ENCODE data around the gene TRIM65. TPM values are rescaled to one million over a fixed set of nuclear protein-coding genes. Genes with fewer than 3 reads are reported as not detected.

Gene TRIM65
- total and polyA plus RNA-seq, 10 of the 15 experiments (the other 5 are each of a cell fraction or from before 2014, with no cell fraction given) = 1.4 to 26.0 (median 10.8) TPM

DNA sequence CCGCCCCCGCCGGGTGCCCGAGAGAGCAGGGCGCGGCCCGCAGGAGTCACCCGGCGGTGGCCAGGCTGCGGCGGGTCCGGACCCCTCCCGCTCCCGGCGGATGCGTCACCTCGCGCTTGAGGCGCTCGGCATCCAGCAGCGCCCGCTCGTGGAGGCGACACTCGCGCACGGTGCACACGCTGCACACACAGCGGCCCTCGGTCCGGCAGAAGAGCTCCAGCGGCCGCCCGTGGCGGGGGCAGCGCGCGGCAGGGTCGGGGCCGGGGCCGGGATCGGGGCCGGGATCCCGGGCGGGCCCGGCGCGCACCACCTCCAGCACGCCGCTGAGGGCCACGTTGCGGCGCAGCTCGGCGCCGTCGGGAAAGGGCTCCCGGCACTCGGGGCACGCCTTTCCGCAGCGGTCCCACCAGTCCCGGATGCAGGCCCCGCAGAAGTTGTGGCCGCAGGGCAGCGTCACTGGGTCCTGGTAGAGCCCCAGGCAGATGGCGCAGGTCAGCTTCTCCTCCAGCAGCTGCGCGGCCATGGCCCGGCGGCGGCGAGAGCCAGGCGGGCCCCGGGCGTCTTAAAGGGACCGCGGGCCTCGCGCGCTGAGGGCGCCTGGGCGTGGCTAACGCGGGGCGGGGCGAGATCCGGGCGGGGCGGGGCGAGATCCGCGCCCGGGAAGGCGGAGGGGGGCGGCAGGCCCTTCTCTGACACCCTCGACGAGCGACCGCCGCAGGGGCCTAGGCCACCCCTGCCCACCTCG is at the start of gene TRIM65 (continued):
- TF ChIP-seq, protein P1, sequence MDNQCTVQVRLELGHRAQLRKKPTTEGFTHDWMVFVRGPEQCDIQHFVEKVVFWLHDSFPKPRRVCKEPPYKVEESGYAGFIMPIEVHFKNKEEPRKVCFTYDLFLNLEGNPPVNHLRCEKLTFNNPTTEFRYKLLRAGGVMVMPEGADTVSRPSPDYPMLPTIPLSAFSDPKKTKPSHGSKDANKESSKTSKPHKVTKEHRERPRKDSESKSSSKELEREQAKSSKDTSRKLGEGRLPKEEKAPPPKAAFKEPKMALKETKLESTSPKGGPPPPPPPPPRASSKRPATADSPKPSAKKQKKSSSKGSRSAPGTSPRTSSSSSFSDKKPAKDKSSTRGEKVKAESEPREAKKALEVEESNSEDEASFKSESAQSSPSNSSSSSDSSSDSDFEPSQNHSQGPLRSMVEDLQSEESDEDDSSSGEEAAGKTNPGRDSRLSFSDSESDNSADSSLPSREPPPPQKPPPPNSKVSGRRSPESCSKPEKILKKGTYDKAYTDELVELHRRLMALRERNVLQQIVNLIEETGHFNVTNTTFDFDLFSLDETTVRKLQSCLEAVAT (IDR thresholded peaks at IDR 0.05) = no peak

- in situ Hi-C loops (cut with MboI) = no loop called here
- no TSS peak for BruUV-seq (replicated peaks)
- WGBS (ENCODE audit: insufficient coverage, insufficient replicate concordance, low lambda C conversion rate, missing lambda C conversion rate) = 72% methylated on average over 2 of the region's 2 CpGs
Measured at GRCh38 chr17:75945211-75945610, 48.5 kb upstream of the TRIM65 start.

DNA sequence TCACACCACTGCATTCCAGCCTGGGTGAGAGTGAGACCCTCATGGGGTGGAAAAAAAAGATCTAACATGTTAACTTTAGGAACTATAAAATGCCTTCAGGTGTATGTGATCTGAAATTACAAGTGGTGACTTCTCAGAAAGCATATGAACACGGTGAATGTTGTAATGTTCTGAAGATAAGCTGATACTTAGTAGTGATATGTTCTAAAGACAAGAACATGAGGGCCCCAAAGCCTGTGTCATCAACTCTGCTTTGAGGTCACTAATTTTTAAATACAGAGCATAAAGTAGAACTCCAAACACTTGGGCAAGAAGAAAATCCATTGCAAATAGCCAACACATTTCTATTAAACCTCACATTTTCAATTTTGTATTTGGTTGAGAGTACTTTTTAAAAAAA is 46.7 kb upstream of the TRIM65 start:
- WGBS (ENCODE audit: insufficient coverage, insufficient replicate concordance, low lambda C conversion rate, missing lambda C conversion rate) = 94% methylated on average over 1 of the region's 1 CpG
- Histone ChIP-seq H3K27me3 (replicated peaks in 1 of 2; ENCODE audit: control insufficient read depth in 2 of 2, insufficient read depth in 2 of 2, low read length in 1 of 2) (no peaks in the 10 kb centered on the region), H3K4me1 (ENCODE audit: control insufficient read depth, insufficient read depth, low read length) (no peaks in the 10 kb centered on the region), H2AFZ (ENCODE audit: control insufficient read depth, low read depth, low read length) (no peak overlapping the region), H4K20me1 (ENCODE audit: control insufficient read depth, insufficient read depth) (no peaks in the 10 kb centered on the region), H3K27ac (ENCODE audit: control insufficient read depth, insufficient read depth) (no peak overlapping the region), H3K36me3 (ENCODE audit: control insufficient read depth in 2 of 2, insufficient read depth in 2 of 2, low read length in 1 of 2) (peaks cover 0 to 4% of the 10 kb centered on the region in 2 experiments; a peak in 1 of 4 replicates), H3K4me3 (no peak overlapping the region), H3K4me2 (ENCODE audit: control insufficient read depth, insufficient read depth) (no peak overlapping the region), H3K9ac (ENCODE audit: control insufficient read depth, insufficient read depth, low read length) (no peak overlapping the region), H3K79me2 (ENCODE audit: control insufficient read depth, insufficient read depth, low read length) (no peaks in the 10 kb centered on the region), H3K9me3 (replicated peaks; ENCODE audit: control insufficient read depth, insufficient read depth, low read length) (no peaks in the 10 kb centered on the region)
- ChIA-PET POLR2A (no interaction called here), RAD21 (ENCODE audit: unreplicated experiment) (no interaction called here), CTCF (interaction anchor here (0.7 to 2.1 kb wide), 2 partner anchors 22 to 71 kb away, joined by 3 to 11 read pairs; no protein-coding TSS in a partner anchor), SMC1A (ENCODE audit: uncharacterized antibody, unreplicated experiment) (no interaction called here)
- BruUV-seq (replicated peaks) = no TSS peak
- in situ Hi-C loops (cut with MboI) (no loop called here), intact Hi-C loops (cut with micrococcal nuclease; ENCODE audit: unreplicated experiment) (loop anchor here (5.0 kb wide), 1 partner anchor 54 kb away; no protein-coding TSS in a partner anchor)
- FAIRE-seq (no peak), DNase-seq (ENCODE audit: low read depth, low spot score) (no peak), ATAC-seq (no peak)
- TF ChIP-seq IKZF2 (IDR thresholded peaks at IDR 0.05) (no peak), TARDBP (IDR thresholded peaks at IDR 0.05; ENCODE audit: borderline replicate concordance) (no peak), KDM1A (IDR thresholded peaks at IDR 0.05; ENCODE audit: borderline replicate concordance) (no peak), ZBTB11 (CRISPR knock-in tag; IDR thresholded peaks at IDR 0.05) (no peak)
- TF ChIP-seq, protein P2, sequence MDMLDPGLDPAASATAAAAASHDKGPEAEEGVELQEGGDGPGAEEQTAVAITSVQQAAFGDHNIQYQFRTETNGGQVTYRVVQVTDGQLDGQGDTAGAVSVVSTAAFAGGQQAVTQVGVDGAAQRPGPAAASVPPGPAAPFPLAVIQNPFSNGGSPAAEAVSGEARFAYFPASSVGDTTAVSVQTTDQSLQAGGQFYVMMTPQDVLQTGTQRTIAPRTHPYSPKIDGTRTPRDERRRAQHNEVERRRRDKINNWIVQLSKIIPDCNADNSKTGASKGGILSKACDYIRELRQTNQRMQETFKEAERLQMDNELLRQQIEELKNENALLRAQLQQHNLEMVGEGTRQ (IDR thresholded peaks at IDR 0.05; ENCODE audit: borderline replicate concordance, low read depth, low read length) = no peak

More at GRCh38 chr17:75945211-75945610, 48.5 kb upstream of the TRIM65 start:
- no peaks in the 10 kb centered on the region for H3K9me3 ChIP-seq (replicated peaks; ENCODE audit: control insufficient read depth, insufficient read depth, low read length)
- ATAC-seq (no peak), DNase-seq (ENCODE audit: low read depth, low spot score) (no peak), FAIRE-seq (no peak)
- RAD21 ChIA-PET (ENCODE audit: unreplicated experiment) = no interaction called here
- SMC1A ChIA-PET (ENCODE audit: uncharacterized antibody, unreplicated experiment) = no interaction called here
- no peak overlapping the region for H3K4me2 ChIP-seq (ENCODE audit: control insufficient read depth, insufficient read depth)
- POLR2A ChIA-PET = no interaction called here
- peaks cover 0 to 7% of the 10 kb centered on the region in 2 experiments for H3K36me3 ChIP-seq (ENCODE audit: control insufficient read depth in 2 of 2, insufficient read depth in 2 of 2, low read length in 1 of 2)
- no peak overlapping the region for H3K27ac ChIP-seq (ENCODE audit: control insufficient read depth, insufficient read depth)
- no peak overlapping the region for H2AFZ ChIP-seq (ENCODE audit: control insufficient read depth, low read depth, low read length)
- H3K79me2 ChIP-seq (ENCODE audit: control insufficient read depth, insufficient read depth, low read length) = no peaks in the 10 kb centered on the region
- intact Hi-C loops (cut with micrococcal nuclease; ENCODE audit: unreplicated experiment) = no loop called here
- H3K27me3 ChIP-seq (replicated peaks in 1 of 2; ENCODE audit: control insufficient read depth in 2 of 2, insufficient read depth in 2 of 2, low read length in 1 of 2) = no peaks in the 10 kb centered on the region
- CTCF ChIA-PET = no interaction called here
- H3K9ac ChIP-seq (ENCODE audit: control insufficient read depth, insufficient read depth, low read length) = no peak overlapping the region
- H3K4me1 ChIP-seq (ENCODE audit: control insufficient read depth, insufficient read depth, low read length) = no peaks in the 10 kb centered on the region
- TF ChIP-seq WRNIP1 (IDR thresholded peaks at IDR 0.05; ENCODE audit: borderline replicate concordance, low read depth, low read length) = no peak
- TF ChIP-seq STAT1 (conservative IDR thresholded peaks at IDR 0.05) = no peak
- no peak for TF ChIP-seq SREBF2 (IDR thresholded peaks at IDR 0.05; ENCODE audit: low read length)
- H4K20me1 ChIP-seq (ENCODE audit: control insufficient read depth, insufficient read depth) = no peaks in the 10 kb centered on the region
- no peak overlapping the region for H3K4me3 ChIP-seq

Measured in GM12878 (cell line).